Measurements from ENCODE around the gene TAF1.
"Not testable (repeated sequence)": the region's sequence is repeated elsewhere in the genome, so short reads cannot be mapped to it uniquely, and the experiment has no call there.

The TAF1 gene

GRCh38 chrX:71400710-71401109 lies 34.6 kb downstream of the TAF1 start:
- no peak overlapping the region for H3K27ac ChIP-seq
- no peaks in the 10 kb centered on the region for H3K4me1 ChIP-seq
- no peak for TF ChIP-seq Cebpa-rat (IDR thresholded peaks at IDR 0.05)
- peaks cover 19 to 90% (median 68%) of the 10 kb centered on the region in 11 experiments; a peak in 21 of 22 replicates for H3K27me3 ChIP-seq
- H3K36me3 ChIP-seq: peaks cover 74 to 98% (median 85%) of the 10 kb centered on the region in 11 experiments
- peaks cover 0 to 32% (median 12%) of the 10 kb centered on the region in 11 experiments; a peak in 15 of 22 replicates for H4K20me1 ChIP-seq
- H3K4me3 ChIP-seq: no peak overlapping the region
- H3K4me2 ChIP-seq: no peak overlapping the region
- H3K9me3 ChIP-seq (replicated peaks in 1 of 11): no peaks in the 10 kb centered on the region
- no peak overlapping the region for H3K9ac ChIP-seq

- H3K4me2 ChIP-seq; H3K4me3 ChIP-seq; H3K27ac ChIP-seq; H3K4me1 ChIP-seq; H3K9me3 ChIP-seq (replicated peaks in 1 of 11); H3K9ac ChIP-seq: not testable (repeated sequence)
- Histone ChIP-seq H3K36me3 (peaks cover 26 to 59% (median 43%) of the 10 kb centered on the region in 11 experiments), H3K27me3 (peaks cover 21 to 56% (median 41%) of the 10 kb centered on the region in 11 experiments), H4K20me1 (peaks cover 0 to 28% (median 7%) of the 10 kb centered on the region in 11 experiments; a peak in 10 of 22 replicates)
Measured at GRCh38 chrX:71416260-71416659, 50.1 kb downstream of the TAF1 start.

- TF ChIP-seq Cebpa-rat (IDR thresholded peaks at IDR 0.05): no peak
- Histone ChIP-seq H3K36me3 (peaks cover 36 to 78% (median 60%) of the 10 kb centered on the region in 11 experiments), H3K9me3 (replicated peaks in 1 of 11) (no peaks in the 10 kb centered on the region; a peak in 1 of 22 replicates), H3K4me2 (no peak overlapping the region), H3K4me1 (no peaks in the 10 kb centered on the region), H3K4me3 (no peak overlapping the region), H4K20me1 (peaks cover 0 to 12% (median 6%) of the 10 kb centered on the region in 11 experiments; a peak in 7 of 22 replicates), H3K27ac (no peak overlapping the region), H3K27me3 (peaks cover 53 to 76% (median 67%) of the 10 kb centered on the region in 11 experiments), H3K9ac (no peak overlapping the region)
Measured at GRCh38 chrX:71420686-71421085, 54.5 kb downstream of the TAF1 start.

GRCh38 chrX:71432733-71433132 lies 66.6 kb downstream of the TAF1 start:
- no peak for TF ChIP-seq Cebpa-rat (IDR thresholded peaks at IDR 0.05)
- Histone ChIP-seq H3K4me1 (no peaks in the 10 kb centered on the region), H3K27ac (no peak overlapping the region), H3K9ac (no peak overlapping the region), H3K9me3 (replicated peaks in 1 of 11) (no peaks in the 10 kb centered on the region), H3K36me3 (peaks cover 7 to 46% (median 18%) of the 10 kb centered on the region in 11 experiments; a peak in 13 of 22 replicates), H3K4me3 (no peak overlapping the region), H3K4me2 (no peak overlapping the region), H4K20me1 (peaks cover 0 to 10% (median 0%) of the 10 kb centered on the region in 11 experiments; a peak in 2 of 22 replicates), H3K27me3 (peaks cover 28 to 88% (median 63%) of the 10 kb centered on the region in 11 experiments)

- H3K9me3 ChIP-seq (replicated peaks in 1 of 11): peaks cover 0 to 5% (median 0%) of the 10 kb centered on the region in 11 experiments; a peak in 1 of 22 replicates
- H3K4me3 ChIP-seq: no peak overlapping the region
- peak overlapping the region in 9 of 11 experiments; percentile 2 to 55 (median 30); a peak in 9 of 22 replicates for H3K4me2 ChIP-seq
- peaks cover 14 to 31% (median 22%) of the 10 kb centered on the region in 10 experiments for H3K4me1 ChIP-seq
- H4K20me1 ChIP-seq: peaks cover 0 to 1% (median 0%) of the 10 kb centered on the region in 11 experiments; a peak in 3 of 22 replicates
- H3K27me3 ChIP-seq: peaks cover 8 to 69% (median 41%) of the 10 kb centered on the region in 11 experiments
- H3K9ac ChIP-seq: peak overlapping the region in 2 of 11 experiments; percentile 4 to 15; a peak in 1 of 22 replicates
- peak overlapping the region in 8 of 11 experiments; percentile 1 to 48 (median 22); a peak in 6 of 22 replicates for H3K27ac ChIP-seq
- no peak for TF ChIP-seq Cebpa-rat (IDR thresholded peaks at IDR 0.05)
- peaks cover 0 to 28% (median 11%) of the 10 kb centered on the region in 11 experiments; a peak in 16 of 22 replicates for H3K36me3 ChIP-seq
Measured at GRCh38 chrX:71438750-71439149, 72.6 kb downstream of the TAF1 start.

GRCh38 chrX:71439420-71439819 lies 73.3 kb downstream of the TAF1 start:
- peaks cover 14 to 32% (median 23%) of the 10 kb centered on the region in 10 experiments for H3K4me1 ChIP-seq
- peak overlapping the region in 8 of 11 experiments; percentile 1 to 48 (median 22); a peak in 9 of 22 replicates for H3K27ac ChIP-seq
- peaks cover 5 to 69% (median 43%) of the 10 kb centered on the region in 11 experiments; a peak in 21 of 22 replicates for H3K27me3 ChIP-seq
- no peaks in the 10 kb centered on the region; a peak in 2 of 22 replicates for H4K20me1 ChIP-seq
- TF ChIP-seq Cebpa-rat (IDR thresholded peaks at IDR 0.05): no peak
- H3K36me3 ChIP-seq: peaks cover under 1 to 35% (median 18%) of the 10 kb centered on the region in 11 experiments; a peak in 19 of 22 replicates
- peaks cover 0 to 5% (median 0%) of the 10 kb centered on the region in 11 experiments; a peak in 2 of 22 replicates for H3K9me3 ChIP-seq (replicated peaks in 1 of 11)
- H3K9ac ChIP-seq: peak overlapping the region in 1 of 11 experiments; percentile 4; a peak in 1 of 22 replicates
- H3K4me3 ChIP-seq: no peak overlapping the region
- peak overlapping the region; percentile 2 to 55 (median 30); a peak in 18 of 22 replicates for H3K4me2 ChIP-seq

GRCh38 chrX:71439896-71440295 lies 73.7 kb downstream of the TAF1 start:
- peak overlapping the region in 10 of 11 experiments; percentile 8 to 55 (median 28); a peak in 16 of 22 replicates for H3K4me2 ChIP-seq
- peaks cover 5 to 69% (median 43%) of the 10 kb centered on the region in 11 experiments; a peak in 20 of 22 replicates for H3K27me3 ChIP-seq
- H3K4me1 ChIP-seq: peaks cover 14 to 32% (median 23%) of the 10 kb centered on the region in 10 experiments
- H3K36me3 ChIP-seq: peaks cover 5 to 40% (median 21%) of the 10 kb centered on the region in 11 experiments; a peak in 19 of 22 replicates
- no peak overlapping the region for H3K9ac ChIP-seq
- no peak overlapping the region for H3K4me3 ChIP-seq
- H3K27ac ChIP-seq: 0 out of 22 replicates have a peak overlapping the region, but pooled peaks of 2 of the 11 experiments have one; percentile 44 to 48
- no peak for TF ChIP-seq Cebpa-rat (IDR thresholded peaks at IDR 0.05)
- H4K20me1 ChIP-seq: no peaks in the 10 kb centered on the region; a peak in 2 of 22 replicates
- H3K9me3 ChIP-seq (replicated peaks in 1 of 11): peaks cover 0 to 6% (median 0%) of the 10 kb centered on the region in 11 experiments; a peak in 2 of 22 replicates

- Histone ChIP-seq H3K4me2 (peak overlapping the region in 6 of 11 experiments; percentile 8 to 50 (median 32); a peak in 4 of 22 replicates), H3K4me3 (no peak overlapping the region), H3K9me3 (replicated peaks in 1 of 11) (peaks cover 0 to 6% (median 0%) of the 10 kb centered on the region in 11 experiments; a peak in 2 of 22 replicates), H3K9ac (no peak overlapping the region), H3K4me1 (peaks cover 14 to 32% (median 23%) of the 10 kb centered on the region in 10 experiments), H3K36me3 (peaks cover 5 to 45% (median 21%) of the 10 kb centered on the region in 11 experiments; a peak in 19 of 22 replicates), H4K20me1 (no peaks in the 10 kb centered on the region; a peak in 2 of 22 replicates), H3K27ac (no peak overlapping the region), H3K27me3 (peaks cover 5 to 69% (median 43%) of the 10 kb centered on the region in 11 experiments; a peak in 19 of 22 replicates)
- TF ChIP-seq Cebpa-rat (IDR thresholded peaks at IDR 0.05): no peak
Measured at GRCh38 chrX:71440401-71440800, 74.2 kb downstream of the TAF1 start.

- H3K4me2 ChIP-seq; H4K20me1 ChIP-seq; H3K4me3 ChIP-seq; H3K27ac ChIP-seq; H3K9me3 ChIP-seq (replicated peaks in 1 of 11); H3K9ac ChIP-seq: not testable (repeated sequence)
- Histone ChIP-seq H3K4me1 (peaks cover 14 to 32% (median 23%) of the 10 kb centered on the region in 10 experiments), H3K27me3 (peaks cover 9 to 68% (median 46%) of the 10 kb centered on the region in 11 experiments; a peak in 20 of 22 replicates), H3K36me3 (peaks cover 5 to 53% (median 25%) of the 10 kb centered on the region in 11 experiments; a peak in 19 of 22 replicates)
Measured at GRCh38 chrX:71441809-71442208, 75.7 kb downstream of the TAF1 start.
